ENCODE data around the gene UBE2O. TPM values are rescaled to one million over a fixed set of nuclear protein-coding genes. Genes with fewer than 3 reads are reported as not detected.

The UBE2O gene
- total RNA-seq, 2 experiments from 2014 or later: 24.5 to 25.2 TPM

DNA sequence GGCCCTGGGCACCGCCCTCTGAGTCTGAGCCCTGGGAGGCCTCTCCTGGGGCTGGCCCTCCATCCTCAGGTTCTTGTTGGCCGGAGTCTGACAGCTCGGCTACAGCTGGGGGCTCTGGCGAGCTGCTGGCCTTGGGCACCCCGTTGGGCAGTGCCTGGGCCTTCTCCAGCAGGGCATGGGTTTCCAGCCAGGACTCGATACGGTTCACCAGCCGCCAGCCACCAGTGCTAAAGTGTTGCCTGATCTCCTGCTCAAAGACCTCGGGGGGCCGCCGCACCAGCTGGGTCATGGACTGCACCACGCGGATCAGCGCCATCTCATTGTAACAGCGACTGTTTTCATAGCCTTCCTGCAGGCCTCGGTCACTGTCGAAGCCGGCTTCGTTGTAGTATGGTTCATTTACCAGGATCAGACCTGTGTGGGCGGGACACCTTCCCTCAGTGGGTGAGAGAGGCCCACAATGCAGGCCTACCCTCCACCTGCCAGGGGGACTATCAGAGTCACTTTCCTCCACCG is 61.7 kb downstream of the UBE2O start:
- Mint-ChIP-seq H3K36me3 (peaks cover 15% of the 10 kb centered on the region), H3K9me3 (no peaks in the 10 kb centered on the region), H3K27me3 (no peaks in the 10 kb centered on the region), H3K4me3 (no peak overlapping the region), H3K27ac (no peak overlapping the region), H3K4me1 (ENCODE audit: low read depth) (no peaks in the 10 kb centered on the region)
- CTCF ChIA-PET: interaction anchor here (1.0 kb wide), 1 partner anchor 17 kb away, joined by 4 read pairs; no protein-coding TSS in a partner anchor
- intact Hi-C loops (cut with micrococcal nuclease): no loop called here
- DNase-seq: no peak
- POLR2A ChIA-PET: no interaction called here

DNA sequence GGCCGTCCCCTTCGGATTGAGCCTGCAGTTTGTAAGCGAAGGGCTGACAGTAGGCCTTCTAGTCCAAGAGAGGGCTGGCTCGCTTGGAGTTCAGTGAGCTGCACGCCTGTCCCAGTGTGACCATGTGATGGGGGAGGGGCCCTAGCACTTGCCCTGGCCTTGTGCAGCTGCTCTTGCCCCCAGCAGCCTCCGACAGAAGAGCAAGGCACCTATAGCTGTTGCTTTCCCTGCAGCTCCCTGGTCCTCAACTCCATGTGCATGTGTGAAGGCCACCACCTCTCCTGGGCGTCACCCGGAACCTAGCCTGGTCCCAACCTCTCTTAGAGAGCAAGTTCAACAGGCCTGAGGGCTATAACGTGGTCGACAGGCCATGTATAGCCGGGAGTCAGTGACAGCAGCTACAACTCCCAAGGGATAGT is 62.9 kb downstream of the UBE2O start:
- CTCF ChIA-PET: interaction anchor here (0.7 to 1.0 kb wide), 3 partner anchors 19 to 88 kb away, joined by 3 to 4 read pairs (median 4); no protein-coding TSS in a partner anchor
- Mint-ChIP-seq H3K4me3 (no peak overlapping the region), H3K36me3 (peaks cover 11% of the 10 kb centered on the region), H3K27me3 (no peaks in the 10 kb centered on the region), H3K9me3 (no peaks in the 10 kb centered on the region), H3K4me1 (ENCODE audit: low read depth) (peaks cover 4% of the 10 kb centered on the region), H3K27ac (no peak overlapping the region)
- intact Hi-C loops (cut with micrococcal nuclease): no loop called here
- POLR2A ChIA-PET: interaction anchor here (0.6 kb wide), 1 partner anchor 16 kb away, joined by 3 read pairs; no protein-coding TSS in a partner anchor
- DNase-seq: no peak

DNA sequence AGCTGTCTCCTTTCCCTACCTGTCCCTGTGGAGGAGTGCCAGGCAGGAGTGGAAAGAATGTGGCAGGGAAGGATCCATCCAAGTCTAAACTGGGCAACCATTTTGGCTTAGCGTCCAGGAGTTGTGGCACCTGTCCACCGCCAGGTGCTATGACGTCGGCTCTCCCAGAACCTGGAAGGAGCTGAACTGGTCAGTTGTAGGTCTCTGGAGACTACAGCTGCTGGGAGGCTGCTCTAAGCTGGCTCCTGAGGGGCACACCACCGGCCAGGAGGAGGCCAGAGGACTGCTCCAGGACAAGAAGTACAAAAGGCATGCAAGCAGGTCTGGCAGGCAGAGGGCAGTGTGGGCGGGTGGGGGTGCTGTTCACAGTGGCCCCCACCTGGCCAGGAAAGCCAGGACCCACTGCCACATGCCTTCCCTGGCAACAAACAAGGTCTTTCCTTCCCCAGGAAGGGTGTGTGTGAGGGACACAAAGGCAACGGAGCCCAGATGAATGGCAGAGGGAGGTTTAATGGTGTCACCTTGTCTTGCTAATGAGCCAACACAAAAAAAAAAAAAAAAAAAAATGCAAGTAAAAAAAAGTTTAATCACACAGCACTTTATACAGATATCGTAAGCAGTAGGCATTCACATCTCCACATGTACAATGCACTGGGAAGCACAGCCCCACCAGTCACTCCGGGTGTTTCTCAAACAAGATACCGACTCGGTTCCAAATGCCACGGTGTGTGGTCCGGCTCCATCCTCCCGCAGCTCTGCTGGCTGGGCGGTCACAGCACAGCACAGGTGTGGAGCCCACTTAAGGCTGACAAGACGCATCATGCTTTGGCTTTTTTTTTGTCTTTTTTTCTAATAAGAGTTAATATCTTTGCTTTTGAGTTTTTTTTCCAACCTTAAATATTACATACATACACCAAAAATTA is 63.7 kb downstream of the UBE2O start:
- no peak for DNase-seq
- Mint-ChIP-seq H3K4me3 (no peak overlapping the region), H3K27ac (no peak overlapping the region), H3K9me3 (no peaks in the 10 kb centered on the region), H3K4me1 (ENCODE audit: low read depth) (peaks cover 4% of the 10 kb centered on the region), H3K27me3 (no peaks in the 10 kb centered on the region), H3K36me3 (peaks cover 10% of the 10 kb centered on the region)
- POLR2A ChIA-PET: interaction anchor here (0.7 kb wide), 1 partner anchor 80 kb away, joined by 6 read pairs; no protein-coding TSS in a partner anchor
- CTCF ChIA-PET: interaction anchor here (0.7 to 8.6 kb wide), 5 partner anchors 8 to 90 kb away, joined by 3 to 109 read pairs (median 5); partner anchors contain the start of gene PRPSAP1
- intact Hi-C loops (cut with micrococcal nuclease): loop anchor here (10.0 kb wide), 1 partner anchor 254 kb away; no protein-coding TSS in a partner anchor

DNA sequence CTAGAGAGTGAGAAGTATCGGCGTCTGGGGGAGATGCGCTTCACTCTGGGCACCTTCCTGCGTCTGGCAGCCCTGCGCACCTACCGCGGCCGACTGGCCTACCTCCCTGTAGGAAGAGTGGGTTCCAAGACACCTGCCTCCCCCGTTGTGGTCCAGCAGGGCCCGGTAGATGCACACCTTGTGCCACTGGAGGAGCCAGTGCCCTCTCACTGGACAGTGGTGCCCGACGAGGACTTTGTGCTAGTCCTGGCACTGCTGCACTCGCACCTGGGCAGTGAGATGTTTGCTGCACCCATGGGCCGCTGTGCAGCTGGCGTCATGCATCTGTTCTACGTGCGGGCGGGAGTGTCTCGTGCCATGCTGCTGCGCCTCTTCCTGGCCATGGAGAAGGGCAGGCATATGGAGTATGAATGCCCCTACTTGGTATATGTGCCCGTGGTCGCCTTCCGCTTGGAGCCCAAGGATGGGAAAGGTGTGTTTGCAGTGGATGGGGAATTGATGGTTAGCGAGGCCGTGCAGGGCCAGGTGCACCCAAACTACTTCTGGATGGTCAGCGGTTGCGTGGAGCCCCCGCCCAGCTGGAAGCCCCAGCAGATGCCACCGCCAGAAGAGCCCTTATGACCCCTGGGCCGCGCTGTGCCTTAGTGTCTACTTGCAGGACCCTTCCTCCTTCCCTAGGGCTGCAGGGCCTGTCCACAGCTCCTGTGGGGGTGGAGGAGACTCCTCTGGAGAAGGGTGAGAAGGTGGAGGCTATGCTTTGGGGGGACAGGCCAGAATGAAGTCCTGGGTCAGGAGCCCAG is 65.8 kb downstream of the UBE2O start:
- intact Hi-C loops (cut with micrococcal nuclease): loop anchor here (10.0 kb wide), 1 partner anchor 252 kb away; no protein-coding TSS in a partner anchor

DNA sequence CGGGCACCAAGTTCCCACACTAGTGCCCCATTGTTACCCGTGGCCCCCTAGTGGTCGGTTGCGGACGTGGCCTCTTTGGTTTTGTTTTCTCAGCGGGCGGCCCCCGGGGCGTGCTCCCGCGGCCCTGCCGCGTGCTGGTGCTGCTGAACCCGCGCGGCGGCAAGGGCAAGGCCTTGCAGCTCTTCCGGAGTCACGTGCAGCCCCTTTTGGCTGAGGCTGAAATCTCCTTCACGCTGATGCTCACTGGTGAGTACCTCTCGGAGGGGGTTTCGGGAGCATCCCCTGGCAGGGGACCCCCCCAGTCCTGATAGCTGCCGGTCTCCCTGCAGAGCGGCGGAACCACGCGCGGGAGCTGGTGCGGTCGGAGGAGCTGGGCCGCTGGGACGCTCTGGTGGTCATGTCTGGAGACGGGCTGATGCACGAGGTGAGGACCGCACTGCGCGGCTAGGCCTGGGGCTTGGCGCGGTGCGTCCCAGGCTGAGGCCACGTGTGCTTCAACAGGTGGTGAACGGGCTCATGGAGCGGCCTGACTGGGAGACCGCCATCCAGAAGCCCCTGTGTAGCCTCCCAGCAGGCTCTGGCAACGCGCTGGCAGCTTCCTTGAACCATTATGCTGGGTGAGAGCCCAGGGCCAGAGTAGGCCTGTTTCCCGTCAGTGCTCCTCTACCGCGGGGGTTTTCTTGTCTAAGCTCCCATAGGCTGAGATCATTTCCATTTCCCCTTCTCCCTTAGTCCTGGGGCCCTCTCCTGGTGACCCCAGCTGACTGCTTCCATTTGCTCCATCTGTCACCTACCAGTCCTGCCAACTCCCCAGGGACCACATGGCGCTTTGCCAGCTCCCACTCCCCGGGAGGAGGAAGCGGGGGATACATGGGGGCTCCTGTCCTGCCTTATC is 66.8 kb downstream of the UBE2O start:
- intact Hi-C loops (cut with micrococcal nuclease): loop anchor here (10.0 kb wide), 1 partner anchor 251 kb away; no protein-coding TSS in a partner anchor
- CTCF ChIA-PET: interaction anchor here (0.6 to 8.6 kb wide), 27 partner anchors 9 to 394 kb away, joined by 3 to 109 read pairs (median 4); partner anchors contain the start of genes PRPSAP1 and UBE2O
- Mint-ChIP-seq H3K9me3 (no peaks in the 10 kb centered on the region), H3K4me1 (ENCODE audit: low read depth) (peaks cover 8% of the 10 kb centered on the region), H3K4me3 (peak overlapping the region; percentile 56), H3K27ac (no peak overlapping the region), H3K36me3 (no peaks in the 10 kb centered on the region), H3K27me3 (no peaks in the 10 kb centered on the region)
- peak; percentile 90 for DNase-seq
- POLR2A ChIA-PET: interaction anchor here (0.5 to 3.6 kb wide), 5 partner anchors 11 to 82 kb away, joined by 3 to 26 read pairs (median 3); partner anchors contain the start of gene PRPSAP1

More for the DNA sequence above, 65.8 kb downstream of the UBE2O start:
- no peaks in the 10 kb centered on the region for H3K27me3 Mint-ChIP-seq
- H3K4me3 Mint-ChIP-seq: no peak overlapping the region
- DNase-seq: no peak
- H3K4me1 Mint-ChIP-seq (ENCODE audit: low read depth): peaks cover 8% of the 10 kb centered on the region
- peaks cover 3% of the 10 kb centered on the region for H3K36me3 Mint-ChIP-seq
- ChIA-PET POLR2A (interaction anchor here (0.7 to 3.6 kb wide), 4 partner anchors 10 to 83 kb away, joined by 3 to 26 read pairs (median 3); partner anchors contain the start of gene PRPSAP1), CTCF (interaction anchor here (0.6 to 8.6 kb wide), 6 partner anchors 10 to 177 kb away, joined by 3 to 109 read pairs (median 28); partner anchors contain the start of gene PRPSAP1)
- H3K27ac Mint-ChIP-seq: no peak overlapping the region
- no peaks in the 10 kb centered on the region for H3K9me3 Mint-ChIP-seq

DNA sequence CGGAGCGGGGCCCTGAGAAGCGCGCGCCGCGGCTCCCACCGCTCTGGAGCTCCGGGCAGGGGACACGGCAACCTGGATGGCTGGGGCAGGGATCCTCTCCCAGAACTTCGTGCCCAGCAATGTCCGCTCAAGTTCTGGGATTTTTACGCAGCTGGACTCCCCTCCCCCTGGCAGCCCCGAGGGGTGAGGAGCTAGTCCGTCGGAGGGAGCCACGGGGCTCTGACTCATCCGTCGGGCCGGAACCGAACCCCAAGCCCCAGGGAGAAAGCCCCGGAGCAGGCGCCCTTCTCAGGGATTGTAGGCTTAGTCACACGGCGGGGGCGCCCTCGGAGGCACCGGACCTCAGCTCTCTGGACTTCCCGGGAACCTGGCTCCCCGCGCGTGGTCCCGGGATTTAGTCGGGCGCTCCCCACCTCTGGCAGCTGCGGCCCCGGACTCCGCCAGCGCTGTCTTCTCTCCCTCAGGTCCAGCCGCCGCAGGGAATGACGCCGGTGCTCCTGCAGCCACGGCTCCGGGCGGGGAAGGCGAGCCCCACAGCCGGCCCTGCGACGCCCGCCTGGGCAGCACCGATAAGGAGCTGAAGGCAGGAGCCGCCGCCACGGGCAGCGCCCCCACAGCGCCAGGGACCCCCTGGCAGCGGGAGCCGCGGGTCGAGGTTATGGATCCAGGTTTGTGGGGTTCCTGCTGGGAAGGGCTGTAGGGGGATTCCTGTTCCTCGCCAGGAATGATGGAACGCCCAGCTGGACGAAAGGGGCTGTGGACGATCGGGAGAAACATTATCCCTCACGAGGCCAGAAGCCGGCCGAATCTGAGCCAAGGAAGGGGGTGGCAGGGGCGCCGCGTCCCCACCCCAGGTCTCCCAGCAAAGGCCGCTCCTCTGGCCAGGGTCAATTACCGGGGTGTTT is 67.7 kb downstream of the UBE2O start:
- Mint-ChIP-seq H3K27me3 (no peaks in the 10 kb centered on the region), H3K4me1 (ENCODE audit: low read depth) (peaks cover 8% of the 10 kb centered on the region), H3K4me3 (peak overlapping the region; percentile 56), H3K36me3 (no peaks in the 10 kb centered on the region), H3K9me3 (no peaks in the 10 kb centered on the region), H3K27ac (no peak overlapping the region)
- ChIA-PET CTCF (interaction anchor here (0.6 to 8.6 kb wide), 38 partner anchors 8 to 393 kb away, joined by 3 to 109 read pairs (median 4); partner anchors contain the start of genes PRPSAP1, ST6GALNAC2 and UBE2O), POLR2A (interaction anchor here (0.6 to 3.6 kb wide), 5 partner anchors 32 to 314 kb away, joined by 3 to 26 read pairs (median 4); partner anchors contain the start of gene PRPSAP1)
- intact Hi-C loops (cut with micrococcal nuclease): loop anchor here (10.0 kb wide), 1 partner anchor 250 kb away; no protein-coding TSS in a partner anchor
- peak; percentile 65 for DNase-seq

DNA sequence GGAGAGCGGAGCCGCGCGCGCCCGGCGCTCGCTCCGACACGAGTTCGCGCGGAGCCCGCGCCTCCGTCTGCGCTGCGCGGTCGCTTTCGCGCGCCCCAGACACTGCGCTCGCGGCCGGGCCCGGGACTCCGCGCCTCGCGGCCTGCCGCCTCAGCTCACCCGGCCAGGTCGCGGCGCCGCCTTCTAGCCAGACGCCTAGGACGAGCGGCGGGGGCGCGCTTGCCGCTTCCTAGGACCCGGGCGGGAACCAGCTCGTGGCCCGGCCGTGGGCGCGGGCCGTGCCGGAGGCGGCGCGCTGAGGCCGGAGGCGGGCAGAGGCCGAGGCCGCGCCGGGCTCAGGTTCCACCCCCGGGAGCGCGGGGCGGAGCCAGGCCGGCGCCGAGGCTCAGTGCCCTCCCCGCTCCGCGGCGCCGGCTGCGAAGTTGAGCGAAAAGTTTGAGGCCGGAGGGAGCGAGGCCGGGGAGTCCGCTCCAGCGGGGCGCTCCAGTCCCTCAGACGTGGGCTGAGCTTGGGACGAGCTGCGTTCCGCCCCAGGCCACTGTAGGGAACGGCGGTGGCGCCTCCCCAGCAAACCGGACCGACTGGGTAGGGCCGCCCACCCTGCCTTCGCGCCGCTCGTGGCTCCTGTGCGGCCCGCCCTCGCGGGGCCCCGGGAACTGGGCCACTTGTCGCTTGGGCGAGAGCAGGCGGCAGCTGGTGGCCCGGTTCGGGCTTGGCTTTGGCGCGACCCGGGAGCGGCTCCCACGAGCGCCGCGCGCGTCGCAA is 68.5 kb downstream of the UBE2O start, which contains the start of gene SPHK1:
Gene SPHK1, plus strand, starts transcription at position 388 of the 765 bp plus-strand sequence. CDS start 1,036 bp downstream, outside the sequence.
- CTCF ChIA-PET: interaction anchor here (0.6 to 8.6 kb wide), 30 partner anchors 8 to 1075 kb away, joined by 3 to 109 read pairs (median 4); partner anchors contain the start of genes PRPSAP1, ST6GALNAC2 and UBE2O
- intact Hi-C loops (cut with micrococcal nuclease): loop anchor here (10.0 kb wide), 1 partner anchor 250 kb away; no protein-coding TSS in a partner anchor

DNA sequence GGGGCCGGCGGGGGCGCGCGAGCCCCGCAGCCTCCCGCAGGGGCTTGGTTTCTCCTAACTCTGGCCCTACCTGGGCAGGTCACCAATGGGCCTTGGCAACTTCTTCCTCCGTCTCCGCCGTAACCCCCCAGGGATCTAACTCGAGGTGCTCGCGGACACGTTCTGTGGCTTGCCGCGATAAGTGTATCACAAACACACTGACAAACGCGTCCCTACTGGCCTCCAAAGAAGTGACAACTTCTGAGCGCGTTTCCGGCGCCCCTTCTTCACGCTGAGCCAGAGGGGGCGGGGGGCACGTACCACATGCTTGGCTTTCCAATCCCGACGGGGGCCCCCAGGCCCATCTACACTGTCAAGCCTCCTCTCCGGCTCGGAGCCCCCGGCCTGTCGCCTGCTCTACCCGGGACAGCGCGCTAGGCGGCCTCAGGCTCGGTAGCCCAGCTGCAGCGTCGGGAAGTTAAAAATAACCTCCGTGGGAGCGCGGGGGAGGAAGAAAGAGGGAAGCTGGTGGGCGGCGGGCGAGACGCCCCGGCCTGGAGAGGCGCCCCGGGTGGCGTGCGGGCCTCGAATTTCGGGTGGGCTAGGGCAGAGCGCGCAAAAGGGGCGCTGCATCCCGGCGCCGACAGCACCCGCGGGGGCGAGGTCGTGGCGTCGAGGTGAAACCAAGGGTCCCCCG is 69.3 kb downstream of the UBE2O start:
- DNase-seq: peak; percentile 67
- peak overlapping the region; percentile 85 for H3K27ac Mint-ChIP-seq
- CTCF ChIA-PET: interaction anchor here (0.6 to 8.6 kb wide), 15 partner anchors 13 to 1076 kb away, joined by 3 to 109 read pairs (median 10); partner anchors contain the start of genes PRPSAP1 and UBE2O
- H3K27me3 Mint-ChIP-seq: no peaks in the 10 kb centered on the region
- peaks cover 8% of the 10 kb centered on the region for H3K4me1 Mint-ChIP-seq (ENCODE audit: low read depth)
- H3K36me3 Mint-ChIP-seq: no peaks in the 10 kb centered on the region
- no peaks in the 10 kb centered on the region for H3K9me3 Mint-ChIP-seq
- peak overlapping the region; percentile 78 for H3K4me3 Mint-ChIP-seq
- POLR2A ChIA-PET: interaction anchor here (0.7 to 3.6 kb wide), 4 partner anchors 30 to 405 kb away, joined by 3 to 26 read pairs (median 4); partner anchors contain the start of genes ACOX1 and PRPSAP1
- intact Hi-C loops (cut with micrococcal nuclease): loop anchor here (1.0 to 10.0 kb wide), 2 partner anchors 29 to 249 kb away; no protein-coding TSS in a partner anchor

More for the DNA sequence above, 68.5 kb downstream of the UBE2O start, which contains the start of gene SPHK1:
- no peaks in the 10 kb centered on the region for H3K27me3 Mint-ChIP-seq
- H3K4me3 Mint-ChIP-seq: peak within 1 kb of the TSS; percentile 78
- no peaks in the 10 kb centered on the region for H3K9me3 Mint-ChIP-seq
- DNase-seq: peak; percentile 77
- peaks cover 8% of the 10 kb centered on the region for H3K4me1 Mint-ChIP-seq (ENCODE audit: low read depth)
- peak within 1 kb of the TSS; percentile 85 for H3K27ac Mint-ChIP-seq
- H3K36me3 Mint-ChIP-seq: no peaks in the 10 kb centered on the region
- POLR2A ChIA-PET: interaction anchor here (0.6 to 3.6 kb wide), 5 partner anchors 31 to 316 kb away, joined by 3 to 26 read pairs (median 4); partner anchors contain the start of gene PRPSAP1

Measured in activated CD4-positive, alpha-beta memory T cell treated with anti-CD3 and anti-CD28 coated beads for 36 hours (primary cell).